LoVo (cell line): ENCODE measurements around the gene FAM180B.
"Not testable (repeated sequence)": the region's sequence is repeated elsewhere in the genome, so short reads cannot be mapped to it uniquely, and the experiment has no call there.

Source experiments
- DNase-seq: peaks from one replicate; pipeline ENCODE4 v3.0.0-alpha.2; 2016; ENCODE audit warnings: low spot score

FAM180B gene, protein sequence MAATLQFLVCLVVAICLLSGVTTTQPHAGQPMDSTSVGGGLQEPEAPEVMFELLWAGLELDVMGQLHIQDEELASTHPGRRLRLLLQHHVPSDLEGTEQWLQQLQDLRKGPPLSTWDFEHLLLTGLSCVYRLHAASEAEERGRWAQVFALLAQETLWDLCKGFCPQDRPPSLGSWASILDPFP

DNA sequence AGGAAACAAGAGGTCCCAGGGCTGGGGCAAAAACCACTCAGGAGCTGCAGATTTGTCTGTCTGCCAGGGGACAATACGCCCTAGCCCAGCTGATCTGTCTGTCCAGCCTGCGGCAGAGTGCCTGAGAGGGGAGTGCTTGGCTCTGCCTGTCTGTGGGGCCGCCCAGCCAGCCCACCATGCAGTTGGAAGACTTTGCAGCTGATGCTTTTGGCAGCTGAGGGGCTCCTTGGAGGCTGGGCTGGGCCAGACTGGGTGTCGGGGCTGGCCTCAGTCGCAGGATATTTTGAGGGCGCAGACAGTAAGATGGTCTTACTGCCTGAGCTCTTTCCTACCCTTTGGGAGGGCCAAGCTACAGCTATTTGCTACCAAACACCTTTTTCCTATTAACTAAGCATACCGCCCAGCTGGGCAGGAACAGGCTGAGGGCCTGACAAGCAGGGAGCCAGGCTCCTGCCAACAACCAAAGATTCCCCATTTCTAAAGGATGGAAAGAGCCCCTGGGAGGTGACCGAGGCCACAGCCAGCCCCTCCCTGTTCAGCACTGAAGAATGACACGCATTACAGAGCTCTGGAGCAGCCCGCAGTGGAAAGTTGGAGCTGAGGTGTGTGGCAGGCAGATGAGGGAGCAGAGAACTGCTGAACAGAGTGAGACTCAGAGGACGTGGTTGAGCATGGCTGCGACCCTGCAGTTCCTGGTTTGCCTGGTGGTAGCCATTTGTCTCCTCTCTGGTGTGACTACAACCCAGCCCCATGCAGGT, at the start of gene FAM180B:
FAM180B (plus strand) TSS at position 581 of the 758 bp plus-strand sequence; CDS start at position 672, 91 bp downstream.
- no peak for DNase-seq

DNA sequence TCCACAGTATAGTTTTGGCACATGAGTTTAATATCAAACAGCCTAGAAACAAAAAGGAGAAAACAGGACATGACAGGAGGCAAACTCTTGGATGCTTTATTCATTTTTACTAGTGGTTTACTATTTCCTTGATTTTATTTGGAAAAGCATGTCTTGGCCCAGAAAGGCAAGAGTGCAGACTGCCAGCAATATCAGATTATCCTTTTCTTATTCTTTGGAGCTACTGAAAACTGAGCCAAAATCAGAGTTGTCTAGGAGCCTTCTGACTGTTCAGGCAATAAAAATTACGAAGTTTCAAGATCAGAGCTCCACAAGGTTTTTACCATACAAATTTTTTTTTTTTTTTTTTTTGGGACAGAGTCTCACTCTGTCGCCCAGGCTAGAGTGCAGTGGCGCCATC, 49.6 kb upstream of the FAM180B start:
- DNase-seq = no peak

DNA sequence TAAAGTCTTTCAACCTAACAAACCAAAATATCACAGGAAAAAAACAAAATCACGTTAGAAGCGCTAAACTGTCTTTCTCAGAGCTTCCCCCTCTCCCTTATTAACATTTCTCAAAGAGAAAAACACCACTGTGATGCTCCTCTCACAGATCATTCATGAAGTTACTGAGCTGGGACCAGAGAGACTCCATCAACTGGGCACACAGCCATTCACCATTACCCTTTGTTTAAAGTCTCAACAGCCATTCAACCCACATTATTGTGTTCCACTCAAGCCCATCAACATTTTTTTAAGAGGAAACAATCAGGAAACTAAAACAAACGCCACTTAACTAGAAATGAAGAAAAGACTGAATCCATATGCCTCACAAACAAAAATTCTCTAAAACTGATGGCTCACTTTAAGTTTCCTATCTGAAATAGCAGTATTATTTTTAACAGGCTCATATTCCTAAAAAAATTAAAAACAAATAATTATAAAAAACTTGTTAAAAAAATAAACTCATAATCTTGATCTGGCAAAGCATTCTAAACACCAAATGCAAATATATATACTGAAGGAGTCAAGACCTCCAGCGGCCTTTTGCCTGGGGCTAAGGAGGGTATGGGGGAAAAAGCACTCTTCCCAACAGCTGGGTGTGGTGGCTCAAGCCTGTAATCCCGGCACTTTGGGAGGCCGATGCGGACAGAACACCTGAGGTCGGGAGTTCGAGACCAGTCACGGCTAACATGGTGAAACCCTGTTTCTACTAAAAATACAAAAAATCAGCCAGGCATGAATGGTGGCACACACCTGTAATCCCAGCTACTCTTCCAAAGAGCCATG, 47.5 kb upstream of the FAM180B start:
- no peak for DNase-seq

DNA sequence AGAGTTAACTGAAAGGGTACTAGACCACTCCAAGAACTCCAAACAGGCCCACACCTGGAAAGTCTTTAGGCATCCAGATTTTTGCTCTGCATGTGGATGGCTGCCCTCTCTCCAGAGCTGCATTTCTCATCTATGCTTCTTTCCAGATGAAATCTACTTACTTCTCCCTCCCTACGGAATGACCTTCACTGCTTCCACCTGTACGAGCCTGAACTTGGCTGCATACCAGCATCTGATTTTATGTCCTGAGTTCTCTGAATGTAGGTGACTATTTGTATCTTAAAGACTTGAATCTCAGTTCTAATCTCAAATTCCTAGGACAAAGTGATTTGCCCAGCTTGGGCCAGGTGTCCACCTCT, 46.8 kb upstream of the FAM180B start:
- DNase-seq = no peak

DNA sequence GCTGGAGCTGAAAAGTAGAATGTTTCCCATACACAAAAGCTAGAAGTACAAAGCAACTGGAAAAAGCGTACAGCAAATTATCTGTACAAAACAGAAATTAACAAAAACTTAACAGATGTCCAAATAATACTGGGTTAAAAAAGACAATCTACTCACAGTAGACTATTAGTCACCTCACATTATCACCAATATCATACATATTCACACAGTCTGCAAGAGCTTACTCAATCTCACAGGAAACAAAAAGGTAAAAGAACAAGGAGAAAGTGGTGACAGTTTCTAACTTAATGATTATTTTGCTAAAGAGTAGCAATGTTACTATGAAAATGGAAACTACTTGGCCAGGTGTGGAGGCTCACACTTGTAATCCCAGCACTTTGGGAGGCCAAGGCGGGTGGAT, 45.4 kb upstream of the FAM180B start:
- DNase-seq = no peak

DNA sequence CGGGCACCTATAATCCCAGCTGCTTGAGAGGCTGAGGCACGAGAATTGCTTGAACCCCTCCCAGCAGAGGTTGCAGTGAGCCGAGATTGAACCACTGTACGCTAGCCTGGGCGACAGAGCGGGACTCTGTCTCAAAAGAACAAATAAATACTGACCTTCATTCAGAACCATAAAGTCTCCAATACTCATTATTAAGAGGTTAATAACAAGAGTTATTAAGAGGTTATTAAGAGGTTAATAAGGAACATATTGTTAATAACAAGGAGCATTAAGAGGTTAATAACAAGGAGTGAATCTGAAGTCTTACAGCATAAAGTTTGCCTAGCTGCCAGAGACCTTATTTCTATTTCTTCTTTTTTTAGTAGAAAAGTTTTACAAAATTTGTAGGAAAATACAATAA, 41.2 kb upstream of the FAM180B start:
- no peak for DNase-seq

DNA sequence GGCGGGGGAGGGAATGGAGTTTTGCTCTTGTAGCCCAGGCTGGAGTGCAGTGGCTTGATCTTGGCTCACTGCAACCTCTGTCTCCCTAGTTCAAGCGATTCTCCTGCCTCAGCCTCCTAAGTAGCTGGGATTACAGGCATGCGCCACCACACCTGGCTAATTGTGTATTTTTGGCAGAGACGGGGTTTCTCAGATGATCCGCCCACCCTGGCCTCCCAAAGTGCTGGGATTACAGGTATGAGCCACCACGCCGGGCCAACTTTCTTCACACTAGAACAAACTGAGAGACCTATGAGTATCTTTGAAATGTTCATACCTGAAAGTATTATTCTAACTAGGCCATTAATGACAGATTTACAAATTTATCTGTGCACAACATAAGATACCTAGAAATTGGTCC, 40.2 kb upstream of the FAM180B start:
- not testable (repeated sequence) for DNase-seq

DNA sequence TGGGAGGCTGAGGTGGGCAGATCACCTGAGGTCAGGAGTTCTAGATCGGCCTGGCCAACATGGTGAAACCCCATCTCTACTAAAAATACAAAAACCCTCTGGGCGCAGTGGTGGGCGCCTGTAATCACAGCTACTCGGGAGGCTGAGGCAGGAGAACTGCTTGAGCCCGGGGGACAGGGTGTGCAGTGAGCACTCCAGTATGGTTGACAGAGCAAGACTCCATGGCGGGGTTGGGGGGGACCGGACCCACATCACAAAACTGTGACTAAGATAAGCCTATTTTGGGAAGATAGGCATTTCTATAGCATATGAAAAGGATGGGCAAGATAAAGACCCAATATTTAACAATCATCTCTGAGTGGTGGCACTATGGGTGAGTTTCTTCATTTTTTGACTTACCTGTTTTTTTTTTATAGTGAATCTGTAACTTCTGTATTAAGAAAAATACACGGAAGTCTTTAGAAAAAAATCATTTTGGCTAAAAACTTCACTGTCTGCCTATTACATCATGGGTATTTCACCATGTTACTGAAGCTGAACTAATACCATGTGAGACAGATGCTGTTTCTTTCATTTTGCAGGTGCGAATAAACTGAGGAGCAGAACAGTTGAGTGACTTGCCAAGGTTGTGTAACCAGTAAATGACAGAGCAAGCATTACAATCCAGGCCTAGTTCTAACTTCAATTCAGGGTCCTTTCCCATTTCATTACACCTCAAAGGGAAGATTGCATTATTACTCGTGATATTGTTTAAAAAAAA, 36.0 kb upstream of the FAM180B start:
- no peak for DNase-seq

DNA sequence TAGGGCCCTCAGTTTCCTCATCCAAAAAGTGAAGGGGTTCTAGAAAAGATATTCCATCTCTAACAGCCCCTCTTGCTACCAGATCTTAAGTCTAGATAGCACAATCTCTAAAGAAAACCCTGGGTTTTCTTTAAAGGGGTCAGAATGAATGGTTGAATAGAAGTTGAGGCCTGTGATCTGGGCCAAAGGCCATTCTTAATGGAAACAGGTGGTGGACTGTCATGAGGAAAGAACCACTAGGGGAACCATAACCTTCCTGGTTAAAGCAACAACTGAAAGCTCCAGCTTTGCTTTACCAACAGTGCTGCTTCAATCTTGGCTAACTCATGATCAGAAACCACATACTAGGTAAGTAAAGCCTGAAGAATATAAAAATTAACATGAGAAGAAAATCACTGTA, 35.4 kb upstream of the FAM180B start:
- peak; percentile 42 for DNase-seq

DNA sequence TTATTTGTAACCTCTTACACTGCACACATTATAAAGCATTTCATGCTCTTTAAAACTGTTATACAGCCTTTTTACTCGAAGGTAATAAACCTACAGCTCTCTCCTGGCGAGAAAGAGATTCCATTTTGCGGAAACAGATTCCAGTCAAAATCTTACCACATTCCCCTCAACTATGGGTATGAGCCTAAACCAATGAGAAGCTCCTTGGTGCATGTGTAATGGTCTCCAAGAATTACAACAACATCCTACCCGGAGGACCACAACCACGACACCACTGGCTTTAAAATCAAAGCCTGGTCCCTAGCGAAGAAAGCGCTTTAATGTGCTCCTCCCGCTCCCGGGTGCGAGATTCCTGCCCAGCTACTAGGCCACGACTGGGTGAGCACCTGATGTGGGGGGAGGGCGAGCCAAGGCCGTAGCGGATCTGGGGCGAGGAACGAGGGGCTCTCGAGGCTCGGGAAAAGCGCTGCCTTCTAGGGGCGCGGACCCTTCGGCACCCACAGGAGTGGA, 34.4 kb upstream of the FAM180B start:
- peak; percentile 22 for DNase-seq

DNA sequence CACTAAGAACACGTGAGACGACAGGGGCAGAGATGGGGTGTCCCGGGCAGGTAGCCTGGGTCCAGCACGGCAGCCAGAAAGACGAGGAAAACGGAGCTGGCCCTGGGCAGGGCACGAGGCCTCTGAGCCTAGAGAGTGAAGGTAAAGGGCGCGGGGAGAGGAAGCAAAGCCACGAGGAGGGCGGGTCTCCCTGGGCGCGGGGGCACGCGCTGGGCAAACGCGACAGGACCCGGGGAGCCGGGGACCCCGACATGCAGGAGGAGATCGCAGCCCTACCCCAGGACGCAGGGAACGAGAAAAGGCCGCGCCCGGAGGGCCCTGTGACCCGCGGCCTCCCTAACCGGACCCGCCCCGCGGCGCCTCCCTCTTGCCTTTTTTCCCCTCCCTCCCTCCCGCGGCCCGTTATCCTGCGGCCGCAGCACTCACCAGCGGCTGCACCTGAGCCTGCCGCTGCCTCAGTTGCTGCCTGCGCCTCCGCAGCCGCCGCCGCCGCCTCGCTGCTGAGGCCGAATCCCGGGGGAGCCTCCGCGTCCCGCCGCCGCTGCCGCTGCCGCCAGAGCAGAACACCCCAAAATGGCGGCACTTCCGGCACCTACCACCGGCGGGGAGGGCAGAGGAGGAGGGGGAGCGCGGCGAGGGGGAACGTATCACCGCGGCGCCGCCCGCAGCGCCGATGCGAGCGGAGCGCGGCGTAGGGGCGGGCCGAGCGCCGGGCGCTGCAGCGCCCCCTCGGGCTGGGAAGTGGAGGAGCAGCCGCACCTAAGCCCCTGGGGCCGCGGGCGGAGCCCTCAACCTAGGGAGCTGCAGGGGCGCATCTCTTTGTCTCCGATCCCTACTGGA, 33.7 kb upstream of the FAM180B start, which contains the start of gene CELF1:
CELF1 (minus strand) TSS at position 567 of the 840 bp plus-strand sequence. CDS start 53,609 bp downstream, outside the sequence.
- DNase-seq = peak; percentile 93

DNA sequence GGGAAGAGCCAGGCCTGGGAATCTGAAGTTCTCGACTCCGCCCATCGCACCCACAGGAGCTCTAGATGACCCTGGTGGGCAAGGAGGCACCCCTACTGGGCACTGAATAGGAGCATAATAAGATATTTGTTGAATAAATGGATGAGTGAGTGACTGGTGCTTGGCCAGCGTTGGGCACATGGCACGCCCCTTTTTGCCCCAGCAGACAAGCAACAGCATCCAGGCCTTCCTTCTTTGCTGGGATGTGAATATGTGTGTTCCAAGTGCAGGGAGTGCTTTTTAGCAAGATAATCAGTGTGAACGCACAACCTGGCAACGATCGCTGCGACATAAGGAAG, 33.1 kb upstream of the FAM180B start:
- no peak for DNase-seq

DNA sequence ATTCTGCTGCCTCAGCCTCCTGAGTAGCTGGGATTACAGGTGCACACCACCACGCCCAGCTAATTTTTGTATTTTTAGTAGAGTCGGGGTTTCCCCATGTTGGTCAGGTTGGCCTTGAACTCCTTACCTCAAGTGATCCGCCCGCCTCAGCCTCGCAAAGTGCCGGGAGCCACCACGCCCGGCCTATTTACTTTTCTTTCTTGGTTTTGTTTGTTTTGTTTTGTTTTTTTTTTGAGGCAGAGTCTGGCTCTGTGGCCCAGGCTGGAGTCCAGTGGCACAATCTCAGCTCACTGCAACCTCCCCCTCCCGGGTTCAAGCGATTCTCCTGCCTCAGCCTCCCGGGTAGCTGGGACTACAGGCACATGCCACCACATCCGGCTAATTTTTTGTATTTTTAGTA, 29.5 kb upstream of the FAM180B start:
- DNase-seq = not testable (repeated sequence)

DNA sequence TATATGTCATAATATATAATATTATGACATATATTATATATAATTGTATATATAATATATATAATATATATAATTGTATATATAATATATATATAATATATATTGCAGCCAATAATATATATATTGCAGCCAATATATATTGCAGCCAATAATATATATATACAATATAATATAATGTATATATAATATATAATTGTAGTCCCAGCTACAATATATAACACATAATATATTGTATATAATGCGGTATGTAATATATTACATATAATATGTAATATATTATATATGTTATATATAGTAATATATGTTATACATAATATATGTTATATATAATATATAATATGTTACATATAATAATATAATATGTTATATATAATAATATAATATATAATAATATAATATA, 27.8 kb upstream of the FAM180B start:
- no peak for DNase-seq

DNA sequence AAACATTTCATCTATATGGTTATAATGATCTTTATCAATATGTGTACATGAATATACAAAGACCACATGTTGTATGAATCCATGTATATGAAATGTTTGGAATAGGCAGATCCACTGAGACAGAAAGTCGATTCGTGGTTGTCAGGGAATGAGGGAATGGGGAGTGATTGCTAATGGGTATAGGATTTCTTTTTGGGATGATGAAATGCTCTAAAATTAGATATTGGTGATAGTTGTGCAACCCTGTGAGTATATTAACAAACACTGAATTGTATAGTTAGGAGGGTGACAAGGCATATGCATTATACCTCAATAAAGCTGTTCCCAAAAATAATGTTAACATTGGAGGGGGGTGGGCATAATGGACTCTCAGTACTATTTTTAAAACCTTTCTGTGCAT, 26.1 kb upstream of the FAM180B start:
- no peak for DNase-seq

DNA sequence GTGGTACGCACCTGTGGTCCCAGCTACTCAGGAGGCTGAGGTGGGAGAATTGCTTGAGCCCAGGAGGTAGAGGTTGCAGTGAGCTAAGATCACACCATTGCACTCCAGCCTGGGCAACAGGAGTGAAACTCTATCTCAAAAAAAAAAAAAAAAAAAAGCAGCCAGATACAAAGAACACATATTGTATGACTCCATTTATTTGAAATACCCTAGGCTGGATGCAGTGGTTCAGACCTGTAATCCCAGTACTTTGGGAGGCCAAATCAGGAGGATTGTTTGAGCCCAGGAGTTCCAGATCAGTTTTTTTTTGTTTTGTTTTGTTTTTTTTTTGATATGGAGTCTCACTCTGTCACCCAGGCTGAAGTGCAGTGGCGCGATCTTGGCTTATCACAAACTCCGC, 24.1 kb upstream of the FAM180B start:
- not testable (repeated sequence) for DNase-seq

DNA sequence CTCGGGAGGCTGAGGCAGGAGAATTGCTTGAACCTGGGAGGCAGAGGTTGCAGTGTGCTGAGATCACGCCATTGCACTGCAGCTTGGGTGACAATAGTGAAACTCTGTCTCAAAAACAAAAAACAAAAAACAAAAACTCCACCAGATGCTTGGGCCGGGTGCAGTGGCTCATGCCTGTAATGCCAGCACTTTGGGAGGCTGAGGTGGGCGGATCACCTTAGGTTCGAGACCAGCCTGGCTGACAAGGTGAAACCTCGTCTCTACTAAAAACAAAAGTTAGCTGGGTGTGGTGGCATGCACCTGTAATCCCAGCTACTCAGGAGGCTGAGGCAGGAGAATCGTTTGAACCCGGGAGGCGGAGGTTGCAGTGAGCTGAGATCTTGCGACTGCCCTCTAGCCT, 22.1 kb upstream of the FAM180B start:
- DNase-seq = not testable (repeated sequence)

DNA sequence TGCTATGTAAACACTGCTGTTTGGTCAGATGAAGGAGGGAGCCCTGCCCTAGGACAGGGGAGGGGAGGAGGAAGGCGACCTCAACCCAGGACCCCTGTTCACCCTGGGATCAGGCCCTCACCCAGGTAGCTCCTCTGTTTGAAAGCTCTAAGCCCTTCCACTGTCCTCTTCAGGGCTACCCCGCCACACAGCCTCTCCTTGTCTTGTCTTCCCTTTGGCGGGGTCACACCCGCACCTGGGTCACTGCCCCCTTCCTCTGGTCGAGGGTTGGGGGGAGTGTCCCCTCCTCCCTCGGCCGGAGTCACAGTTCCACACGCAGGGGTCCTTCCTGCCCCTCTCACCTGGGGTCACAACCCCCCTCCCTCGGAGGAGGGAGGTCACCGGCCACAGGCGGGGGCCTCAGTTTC, 21.5 kb upstream of the FAM180B start:
- DNase-seq = no peak

DNA sequence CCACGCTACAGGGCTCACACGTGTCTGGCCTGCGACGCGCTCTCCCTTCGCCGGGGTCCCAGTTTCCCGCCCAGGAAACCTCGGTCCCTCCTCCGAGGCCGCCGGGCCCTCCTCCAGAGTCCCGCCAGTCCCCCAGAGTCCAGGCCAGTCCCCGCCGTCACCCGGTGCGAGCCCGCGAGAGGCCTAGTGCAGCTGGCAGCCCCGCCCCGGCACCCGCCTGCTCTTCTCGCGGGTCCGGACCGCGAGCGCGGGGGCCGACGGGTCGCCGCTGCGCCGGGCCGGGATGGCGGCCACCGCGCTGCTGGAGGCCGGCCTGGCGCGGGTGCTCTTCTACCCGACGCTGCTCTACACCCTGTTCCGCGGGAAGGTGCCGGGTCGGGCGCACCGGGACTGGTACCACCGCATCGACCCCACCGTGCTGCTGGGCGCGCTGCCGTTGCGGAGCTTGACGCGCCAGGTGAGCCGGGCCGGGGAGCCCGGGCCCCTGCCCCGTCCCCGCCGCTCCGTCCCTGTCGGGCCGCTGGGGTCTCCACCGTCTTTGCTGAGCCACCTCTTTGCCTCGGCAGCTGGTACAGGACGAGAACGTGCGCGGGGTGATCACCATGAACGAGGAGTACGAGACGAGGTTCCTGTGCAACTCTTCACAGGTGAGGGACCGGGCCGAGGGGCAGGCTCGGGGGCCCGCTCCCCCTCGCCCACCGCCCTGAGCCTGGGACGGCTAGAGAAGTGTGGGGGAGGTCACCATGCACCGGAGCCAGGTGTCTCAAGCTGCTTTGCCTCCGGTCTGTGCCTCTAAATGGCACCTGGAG, 20.9 kb upstream of the FAM180B start, which contains the start of gene PTPMT1:
PTPMT1 (plus strand) TSS at position 260 of the 809 bp plus-strand sequence; CDS start at position 284, 24 bp downstream.
- DNase-seq = peak; percentile 73

DNA sequence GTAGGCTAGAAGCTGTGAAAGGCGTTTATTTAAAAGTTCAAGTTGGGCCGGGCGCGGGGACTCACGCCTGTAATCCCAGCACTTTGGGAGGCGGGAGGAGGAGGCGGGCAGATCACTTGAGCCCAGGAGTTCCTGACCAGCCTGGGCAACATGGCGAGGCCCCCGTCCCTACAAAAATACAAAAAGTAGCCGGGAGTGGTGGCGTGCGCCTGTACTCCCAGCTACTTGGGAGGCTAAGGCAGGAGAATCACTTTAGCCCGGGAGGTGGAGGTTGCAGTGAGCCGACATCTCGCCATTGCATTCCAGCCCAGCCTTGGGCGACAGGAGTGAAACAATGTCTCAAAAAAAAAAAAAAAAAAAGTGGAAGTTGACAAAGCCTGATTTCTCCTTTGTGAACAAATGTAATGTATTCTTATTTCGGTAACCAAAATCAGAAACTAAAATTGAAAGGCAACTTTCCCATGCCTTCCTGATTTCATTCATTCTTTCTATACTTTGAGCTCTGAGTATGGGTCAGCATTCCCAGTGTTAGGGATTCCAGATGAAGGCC, 20.3 kb upstream of the FAM180B start:
- no peak for DNase-seq
